HG03025 (cell line): ENCODE results near the gene OR52E4.

Source experiments
- ATAC-seq: cut with Tn5 transposase; IDR thresholded peaks from one replicate; pipeline ENCODE4 v1.9.1; 2021; ENCODE audit warnings: mild to moderate bottlenecking, moderate library complexity; ENCODE audit not compliant: unreplicated experiment, low FRiP score

Gene OR52E4

GRCh38 chr11:5880329-5880728 lies at the start of gene OR52E4:
TSS of gene OR52E4 (plus strand) at chr11:5880629. CDS start at chr11:5884293, 3,664 bp downstream.
- ATAC-seq: no peak

DNA sequence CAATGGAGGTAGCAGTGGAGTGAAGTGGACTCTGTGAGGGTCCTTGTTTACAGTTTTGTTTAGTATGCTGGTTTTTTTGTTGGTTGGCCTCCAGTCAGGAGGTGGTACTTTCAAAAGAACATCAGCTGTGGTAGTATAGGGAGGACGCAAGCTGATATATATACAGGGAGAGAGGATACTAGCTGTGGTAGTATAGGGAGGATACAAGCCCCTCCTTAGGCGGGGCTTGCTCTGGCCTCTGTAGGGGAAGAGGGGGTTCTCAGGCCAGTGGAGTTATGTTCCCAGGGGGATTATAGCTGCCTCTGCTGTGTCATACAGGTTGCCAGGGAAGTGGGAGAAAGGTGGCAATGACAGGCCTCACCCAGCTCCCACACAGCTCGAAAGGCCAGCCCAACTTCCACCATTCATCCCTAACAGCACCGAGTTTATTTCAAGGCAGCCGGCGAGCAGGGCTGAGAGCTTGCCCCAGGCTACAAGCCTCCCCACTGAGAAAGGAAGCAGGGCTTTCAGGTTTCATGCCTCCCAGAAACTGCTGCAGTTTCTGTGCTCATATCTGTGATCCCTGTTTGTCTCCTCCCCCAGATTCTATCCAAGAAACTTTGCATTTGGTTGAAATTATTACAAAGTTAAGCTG lies 49.1 kb upstream of the OR52E4 start:
- no peak for ATAC-seq

DNA sequence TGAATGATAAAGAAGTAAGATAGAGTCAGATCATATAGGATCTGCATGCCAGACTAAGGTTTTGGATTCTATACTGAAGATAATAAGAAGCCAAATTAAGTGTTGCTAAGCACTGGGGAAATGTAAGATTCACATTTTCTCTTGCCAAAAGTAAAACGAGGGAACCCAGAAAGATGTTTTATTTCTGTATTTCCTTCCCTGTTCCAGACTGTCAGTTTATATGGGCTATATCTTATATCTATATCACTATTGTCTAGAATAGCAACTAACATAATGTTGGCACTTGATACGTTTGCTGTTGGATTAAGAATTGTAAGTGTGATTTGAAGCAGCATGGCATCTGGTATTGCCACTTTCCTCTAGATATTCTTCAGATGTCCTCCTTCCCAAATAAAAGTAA lies 47.0 kb upstream of the OR52E4 start:
- ATAC-seq: no peak

DNA sequence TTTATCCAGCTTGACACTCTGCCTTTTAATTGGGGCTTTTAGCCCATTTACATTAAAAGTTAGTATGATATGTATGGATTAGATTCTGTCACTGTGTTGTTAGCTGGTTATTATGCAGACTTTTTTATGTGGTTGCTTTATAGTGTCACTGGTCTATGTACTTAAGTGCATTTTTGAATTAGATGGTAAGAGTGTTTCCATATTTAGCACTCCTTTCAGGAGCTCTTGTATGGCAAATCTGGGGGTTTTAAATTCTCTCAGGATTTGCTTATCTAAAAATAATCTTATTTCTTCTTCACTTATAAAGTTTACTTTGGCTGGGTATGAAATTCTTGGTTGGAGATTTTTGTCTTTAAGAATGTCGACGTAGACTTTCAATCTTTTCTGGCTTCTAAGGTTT lies 42.7 kb upstream of the OR52E4 start:
- no peak for ATAC-seq

DNA sequence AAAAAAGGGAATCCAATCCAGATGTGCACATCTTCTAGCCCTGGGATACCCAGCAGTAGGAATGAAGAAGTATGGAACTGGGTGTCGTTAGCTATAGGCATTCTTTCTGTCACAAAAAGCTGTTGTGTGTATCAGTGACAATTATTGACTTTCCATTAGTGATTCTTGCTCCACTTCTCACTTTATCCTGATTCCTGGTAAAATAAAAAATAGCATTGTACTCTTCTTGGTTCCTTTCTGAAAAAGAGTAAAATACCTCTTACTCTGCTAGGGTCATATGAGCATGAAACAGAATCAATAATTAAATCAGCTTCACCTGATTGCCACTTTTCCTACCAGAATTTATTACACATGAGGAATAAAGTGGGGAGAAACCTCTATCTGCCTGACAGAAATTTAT lies 38.6 kb upstream of the OR52E4 start, which contains the start of gene OR52E6:
Gene OR52E6, minus strand, starts transcription at position 101 of the 400 bp plus-strand sequence. Its CDS starts 0 bp downstream, at position 101.
- ATAC-seq: no peak

- ATAC-seq: no peak
These were observed 33.7 kb upstream of the OR52E4 start for GRCh38 chr11:5846701-5847100.

GRCh38 chr11:5847711-5848110 lies 32.7 kb upstream of the OR52E4 start:
- no peak for ATAC-seq

GRCh38 chr11:5851002-5851401 lies 29.4 kb upstream of the OR52E4 start:
- no peak for ATAC-seq

DNA sequence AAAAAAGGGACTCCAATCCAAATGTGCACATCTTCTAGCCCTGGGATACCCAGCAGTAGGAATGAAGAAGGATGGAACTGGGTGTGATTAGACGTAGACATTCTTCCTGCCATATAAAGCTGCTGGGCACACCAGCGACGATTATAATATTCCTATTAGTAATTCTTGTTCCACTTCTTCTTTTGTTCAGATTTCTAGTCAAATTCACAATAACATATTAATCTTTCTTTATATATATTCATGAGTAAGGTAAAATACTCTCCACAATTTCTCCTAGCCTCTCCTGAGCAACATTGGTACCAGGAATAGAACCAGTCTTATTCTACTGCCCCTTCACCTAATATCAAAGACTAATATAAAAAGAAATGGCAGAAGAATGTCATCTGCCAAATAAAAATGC lies 22.8 kb upstream of the OR52E4 start, which contains the start of gene OR52E8:
Gene OR52E8, minus strand, starts transcription at position 101 of the 400 bp plus-strand sequence. Its CDS starts 0 bp downstream, at position 101.
- no peak for ATAC-seq

GRCh38 chr11:5865826-5866225 lies 14.6 kb upstream of the OR52E4 start:
- no peak for ATAC-seq

- ATAC-seq: no peak
These were observed 1.9 kb upstream of the OR52E4 start for GRCh38 chr11:5878564-5878963.

- ATAC-seq: no peak
These were observed 1.3 kb downstream of the OR52E4 start for GRCh38 chr11:5881756-5882155.

GRCh38 chr11:5887172-5887571 lies 6.7 kb downstream of the OR52E4 start:
- no peak for ATAC-seq

DNA sequence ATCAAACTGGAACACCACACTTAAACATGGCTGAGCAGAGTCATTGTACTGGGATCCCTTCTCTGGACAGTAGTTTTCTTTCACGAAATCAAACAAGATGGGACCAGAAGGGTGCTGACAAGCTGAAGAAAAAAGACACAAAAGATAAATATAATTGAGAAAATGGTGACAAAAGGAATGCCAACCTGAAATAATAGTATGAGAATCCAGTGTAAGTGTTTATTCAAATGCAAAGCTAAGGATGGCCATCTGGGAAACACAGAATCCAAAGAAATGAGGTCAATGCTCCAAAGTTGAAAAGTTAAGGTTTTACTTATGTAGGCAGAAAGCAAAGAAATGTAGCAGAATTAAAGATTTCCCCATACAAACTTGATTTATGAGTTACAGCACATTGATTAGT lies 7.2 kb downstream of the OR52E4 start:
- ATAC-seq: no peak

- ATAC-seq: no peak
These were observed 10.9 kb downstream of the OR52E4 start for GRCh38 chr11:5891216-5891800.

DNA sequence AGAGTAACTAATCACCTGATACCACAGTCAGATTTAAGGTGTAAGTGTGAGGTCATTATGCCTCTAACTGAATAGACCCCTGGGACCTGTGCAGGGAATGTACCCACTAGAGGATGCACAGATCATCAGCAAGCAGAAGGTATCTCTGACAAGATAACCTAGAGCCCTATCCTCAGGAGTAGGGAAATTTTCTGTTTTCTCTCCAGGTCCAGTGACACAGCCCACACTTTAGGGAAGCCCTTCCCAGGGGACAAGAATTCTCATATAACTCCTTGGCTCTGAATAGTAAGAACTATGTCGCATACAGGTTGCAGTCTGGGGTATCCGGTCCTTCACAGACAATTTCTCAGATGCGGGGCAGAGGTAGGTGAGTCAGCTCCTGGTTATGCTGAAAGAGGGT lies 12.5 kb downstream of the OR52E4 start, which contains the start of gene OR52E5:
Gene OR52E5, plus strand, starts transcription at position 301 of the 400 bp plus-strand sequence. CDS start 7,569 bp downstream, outside the sequence.
- no peak for ATAC-seq

GRCh38 chr11:5899534-5899933 lies 19.1 kb downstream of the OR52E4 start:
- no peak for ATAC-seq

DNA sequence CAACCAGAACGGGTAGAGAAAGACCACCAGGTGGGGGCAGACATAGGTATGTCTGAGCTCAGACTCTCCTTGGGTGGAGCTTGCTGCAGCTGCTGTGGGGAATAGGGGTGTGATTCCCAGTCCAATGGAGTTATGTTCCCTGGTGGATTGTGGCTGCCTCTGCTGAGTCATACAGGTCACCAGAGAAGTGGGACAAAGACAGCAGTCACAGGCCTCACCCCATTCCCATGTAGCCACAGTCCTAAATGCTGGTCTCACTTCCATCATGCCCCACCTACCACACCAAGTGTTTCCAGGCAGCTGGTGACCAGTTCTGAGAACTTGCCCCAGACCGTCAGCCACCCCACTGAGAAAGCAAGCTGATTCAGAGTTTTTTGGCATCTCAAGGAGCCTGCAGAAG lies 30.1 kb downstream of the OR52E4 start:
- no peak for ATAC-seq

DNA sequence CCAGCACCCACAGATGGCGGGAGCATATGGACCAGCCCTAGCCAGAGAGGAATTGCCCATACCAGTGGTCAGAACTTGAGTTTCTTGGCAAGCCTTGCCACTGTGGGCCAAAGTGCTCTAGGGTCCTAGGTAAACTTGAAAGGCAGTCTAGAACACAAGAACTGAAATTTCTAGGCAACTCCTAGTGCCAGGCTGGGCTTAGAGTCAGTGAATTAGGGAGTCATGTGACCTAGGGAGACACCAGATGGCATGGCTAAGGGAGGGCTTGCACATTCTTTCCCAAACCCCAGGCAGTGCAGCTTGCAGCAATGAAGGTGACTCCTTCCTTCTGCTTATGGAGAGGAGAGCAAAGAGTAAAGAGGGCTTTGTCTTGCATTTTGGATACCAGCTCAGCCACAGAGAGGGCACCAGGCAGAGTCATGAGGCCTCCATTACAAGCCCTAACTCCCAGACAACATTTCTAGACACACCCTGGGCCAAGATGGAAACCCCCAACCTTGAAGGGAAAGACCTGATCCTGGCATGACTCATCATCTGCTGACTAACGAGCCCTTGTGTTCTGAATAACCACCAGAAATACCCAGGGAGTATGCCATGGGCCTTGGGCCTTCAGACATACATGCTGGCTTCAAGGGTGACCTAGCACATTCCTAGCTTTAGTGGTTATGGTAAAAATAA lies 42.5 kb downstream of the OR52E4 start:
- no peak for ATAC-seq

DNA sequence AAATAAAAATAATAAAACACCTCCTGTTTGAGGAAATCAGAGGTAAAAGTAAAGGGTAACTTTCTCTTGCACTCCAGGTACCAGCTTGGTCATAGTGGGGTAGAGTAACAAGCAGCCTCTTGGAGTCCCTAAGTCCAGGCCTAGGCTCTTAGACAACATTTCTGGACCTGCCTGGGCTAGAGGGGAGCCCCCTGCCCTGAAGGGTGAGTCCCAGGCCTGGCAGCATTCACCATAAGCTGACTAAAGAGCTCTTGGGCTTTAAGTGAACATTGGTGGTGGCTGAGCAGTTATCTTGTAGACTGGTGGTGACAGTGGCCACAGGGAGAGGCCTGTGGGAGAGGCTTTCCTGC lies 43.0 kb downstream of the OR52E4 start:
- ATAC-seq: no peak

- no peak for ATAC-seq
These were observed 43.4 kb downstream of the OR52E4 start for GRCh38 chr11:5923794-5924193.

GRCh38 chr11:5928271-5928670 lies 47.8 kb downstream of the OR52E4 start:
- no peak for ATAC-seq
